Mucosa of descending colon (tissue), 3 donors: ENCODE data around the gene SMIM23. TPM values are rescaled to one million over a fixed set of nuclear protein-coding genes. Genes with fewer than 3 reads are reported as not detected.

Source experiments
- ATAC-seq: fragments of 200-7000 bp; cut with Tn5 transposase; one replicate; pipeline ENCODE4 v1.9.1; 2020; ENCODE audit warnings: mild to moderate bottlenecking, moderate library complexity
- DNase-seq, 3 donors: peaks; one replicate each; pipeline ENCODE4 v3.0.0-alpha.2; 2020
- H3K36me3 ChIP-seq: fragments of 200-600 bp; one replicate; pipeline ENCODE4 v1.8.0; 2021; ENCODE audit warnings: low read depth, mild to moderate bottlenecking
- H3K4me1 ChIP-seq: fragments of 200-600 bp; one replicate; pipeline ENCODE4 v1.8.0; 2021; ENCODE audit warnings: low read depth, mild to moderate bottlenecking
- H3K4me3 ChIP-seq: fragments of 200-600 bp; one replicate; pipeline ENCODE4 v1.8.0; 2021; ENCODE audit warnings: mild to moderate bottlenecking
- H3K9me3 ChIP-seq: fragments of 200-600 bp; one replicate; pipeline ENCODE4 v1.8.0; 2021; ENCODE audit warnings: mild to moderate bottlenecking
- intact Hi-C, 2 donors: fragments of 100-400 bp; cut with DNase I in 1 of 2; cut with micrococcal nuclease in 1 of 2; formaldehyde crosslinking; loops; one replicate each; pipeline versions ENCODE4 v1.11.0 to v1.11.1; 2022; cut with DNase I, micrococcal nuclease
- total RNA-seq, 3 donors: library from RNA; stranded (reverse); fragmentation: NEBNext Ultra II Directional in 2 of 3; extraction: Animal tissue kit (Norgen Biotek cat#: 25700) in 2 of 3; gene quantifications; one replicate each; pipeline versions ENCODE4 v1.2.1 to v1.2.4, GENCODE V29; 2021 to 2023
- TF ChIP-seq, protein P1 (sequence below): fragments of 200-600 bp; IDR thresholded peaks from one replicate; pipeline ENCODE4 v1.8.0; 2022; ENCODE audit warnings: antibody characterized with exemption, mild to moderate bottlenecking
- donor health status: DM: no; HTN: no; CAD: no; lungs with moderate emphysema.
- donor health status: DM: no; HTN: no; CAD: no.
- donor health status: DM: no; HTN: yes; CAD: no.

SMIM23 gene
- total RNA-seq, 3 donors from 2014 or later = not detected

GRCh38 chr5:171783051-171783450 lies 2.6 kb upstream of the SMIM23 start:
- ATAC-seq (no peak), DNase-seq (no peak)
- H3K4me1 ChIP-seq = no peaks in the 10 kb centered on the region
- H3K36me3 ChIP-seq = no peaks in the 10 kb centered on the region
- H3K4me3 ChIP-seq = no peak overlapping the region
- TF ChIP-seq, protein P1, sequence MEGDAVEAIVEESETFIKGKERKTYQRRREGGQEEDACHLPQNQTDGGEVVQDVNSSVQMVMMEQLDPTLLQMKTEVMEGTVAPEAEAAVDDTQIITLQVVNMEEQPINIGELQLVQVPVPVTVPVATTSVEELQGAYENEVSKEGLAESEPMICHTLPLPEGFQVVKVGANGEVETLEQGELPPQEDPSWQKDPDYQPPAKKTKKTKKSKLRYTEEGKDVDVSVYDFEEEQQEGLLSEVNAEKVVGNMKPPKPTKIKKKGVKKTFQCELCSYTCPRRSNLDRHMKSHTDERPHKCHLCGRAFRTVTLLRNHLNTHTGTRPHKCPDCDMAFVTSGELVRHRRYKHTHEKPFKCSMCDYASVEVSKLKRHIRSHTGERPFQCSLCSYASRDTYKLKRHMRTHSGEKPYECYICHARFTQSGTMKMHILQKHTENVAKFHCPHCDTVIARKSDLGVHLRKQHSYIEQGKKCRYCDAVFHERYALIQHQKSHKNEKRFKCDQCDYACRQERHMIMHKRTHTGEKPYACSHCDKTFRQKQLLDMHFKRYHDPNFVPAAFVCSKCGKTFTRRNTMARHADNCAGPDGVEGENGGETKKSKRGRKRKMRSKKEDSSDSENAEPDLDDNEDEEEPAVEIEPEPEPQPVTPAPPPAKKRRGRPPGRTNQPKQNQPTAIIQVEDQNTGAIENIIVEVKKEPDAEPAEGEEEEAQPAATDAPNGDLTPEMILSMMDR = no peak
- intact Hi-C loops = no loop called here
- no peaks in the 10 kb centered on the region for H3K9me3 ChIP-seq

DNA sequence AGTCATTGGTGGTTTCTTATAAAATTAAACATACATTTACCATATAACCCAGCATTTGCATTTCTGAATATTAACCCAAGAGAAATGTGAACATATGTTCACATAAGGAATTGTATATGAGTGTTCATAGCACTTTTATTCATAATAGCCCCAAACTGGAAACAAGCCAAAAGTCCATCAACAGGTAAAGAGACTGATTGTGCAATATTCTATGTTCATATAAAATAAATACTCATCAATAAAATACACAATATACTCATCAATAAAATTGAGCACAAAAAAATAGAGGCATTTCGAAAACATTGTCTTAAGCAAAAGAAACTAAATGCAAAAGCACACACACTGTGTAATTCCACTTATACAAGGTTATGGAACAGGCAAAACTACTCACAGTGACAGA lies 3.7 kb downstream of the SMIM23 start:
- no peak overlapping the region for H3K4me3 ChIP-seq
- H3K9me3 ChIP-seq = no peaks in the 10 kb centered on the region
- no peaks in the 10 kb centered on the region for H3K36me3 ChIP-seq
- intact Hi-C loops = no loop called here
- TF ChIP-seq, protein P1 = no peak
- ATAC-seq (no peak), DNase-seq (no peak)
- H3K4me1 ChIP-seq = no peaks in the 10 kb centered on the region

DNA sequence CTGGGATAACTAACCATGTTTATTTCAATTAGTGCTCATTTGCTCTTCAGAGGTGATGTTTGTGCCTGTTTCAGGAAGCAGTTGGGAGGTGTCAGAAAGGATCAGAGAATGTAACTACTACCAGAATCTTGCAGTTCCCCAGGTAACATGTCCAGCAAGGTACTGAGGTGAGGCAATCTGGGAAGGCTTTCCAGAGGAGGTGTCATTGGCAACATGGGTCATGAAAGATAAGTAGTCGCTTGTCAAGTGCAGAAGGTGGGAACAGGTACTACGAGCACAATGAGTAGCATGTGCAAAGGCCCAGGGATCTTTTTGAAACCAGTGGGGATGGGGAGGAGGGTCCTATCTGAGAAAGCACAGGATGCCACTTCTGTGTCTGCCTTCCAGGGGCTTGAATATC lies 4.8 kb downstream of the SMIM23 start:
- no peak for DNase-seq
- TF ChIP-seq, protein P1 = no peak
- no peaks in the 10 kb centered on the region for H3K36me3 ChIP-seq
- ATAC-seq = no peak
- no peaks in the 10 kb centered on the region for H3K9me3 ChIP-seq
- H3K4me3 ChIP-seq = no peak overlapping the region
- intact Hi-C loops = no loop called here
- H3K4me1 ChIP-seq = no peaks in the 10 kb centered on the region

- DNase-seq (no peak), ATAC-seq (no peak)
- intact Hi-C loops = no loop called here
- TF ChIP-seq, protein P1 = no peak
- Histone ChIP-seq H3K4me3 (no peak overlapping the region), H3K36me3 (no peaks in the 10 kb centered on the region), H3K4me1 (no peaks in the 10 kb centered on the region), H3K9me3 (no peaks in the 10 kb centered on the region)
These were observed 8.9 kb downstream of the SMIM23 start for GRCh38 chr5:171794470-171794960.

DNA sequence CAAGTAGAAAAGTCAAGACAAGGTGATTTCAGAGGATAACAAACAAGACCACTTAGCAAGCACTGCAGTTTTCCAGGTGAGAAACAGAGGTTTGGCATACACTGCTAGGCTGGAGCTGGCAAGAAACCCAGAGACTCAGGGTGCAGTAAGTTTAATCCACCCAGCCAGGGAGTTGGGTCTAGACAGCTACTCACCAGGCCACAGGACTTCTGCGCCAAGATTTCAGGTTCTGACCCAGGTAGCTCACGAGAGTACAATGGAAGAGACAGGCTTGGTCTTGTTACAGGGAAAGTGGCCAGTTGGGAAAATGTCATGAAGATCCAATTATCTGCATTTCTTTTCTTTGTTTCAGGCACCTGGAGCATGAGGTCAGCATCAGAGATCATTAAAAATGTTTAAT lies 9.8 kb downstream of the SMIM23 start:
- DNase-seq (no peak), ATAC-seq (no peak)
- intact Hi-C loops = no loop called here
- TF ChIP-seq, protein P1 = no peak
- Histone ChIP-seq H3K4me1 (no peaks in the 10 kb centered on the region), H3K9me3 (no peaks in the 10 kb centered on the region), H3K36me3 (no peaks in the 10 kb centered on the region), H3K4me3 (no peak overlapping the region)

DNA sequence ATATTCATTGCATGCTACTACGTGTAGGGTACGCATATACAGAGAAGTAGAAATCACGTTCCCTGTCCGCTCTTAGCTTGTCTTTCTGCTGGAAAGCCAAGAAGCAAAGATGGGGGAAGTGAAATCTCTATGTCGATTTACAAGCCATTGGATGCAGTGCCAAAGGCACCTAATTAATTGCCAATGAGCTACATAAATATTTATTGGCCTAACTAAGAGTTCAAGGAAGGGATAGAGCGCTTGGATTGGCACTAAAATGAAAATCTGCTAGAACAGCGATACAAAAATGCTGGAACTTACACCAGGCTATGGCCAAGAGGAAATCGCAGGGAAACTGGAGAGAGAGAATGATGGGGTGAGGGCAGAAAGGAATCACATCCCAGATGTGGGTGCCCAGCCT lies 10.8 kb downstream of the SMIM23 start:
- Histone ChIP-seq H3K36me3 (no peaks in the 10 kb centered on the region), H3K9me3 (no peaks in the 10 kb centered on the region), H3K4me3 (no peak overlapping the region), H3K4me1 (no peaks in the 10 kb centered on the region)
- no peak for DNase-seq
- TF ChIP-seq, protein P1 = no peak
- ATAC-seq = no peak
- intact Hi-C loops = no loop called here
